Upper lobe of left lung (tissue), 4 donors: ENCODE measurements around the gene RABEP1.

Source experiments
- CTCF ChIP-seq, 6 experiments: fragments of 450-650 bp in 4 of 6; fragments of 200-600 bp in 2 of 6; sonication (generic) in 2 of 6; IDR thresholded peaks; one replicate each; pipeline ENCODE4 v1.5.1; 2016 to 2019; ENCODE audit warnings: antibody characterized with exemption in 6 of 6
- EP300 ChIP-seq, 4 donors: sonication (generic); formaldehyde crosslinking; IDR thresholded peaks; one replicate each; pipeline ENCODE4 v1.5.1; 2017; ENCODE audit warnings: antibody characterized with exemption in 4 of 4, control low read depth in 2 of 4
- POLR2AphosphoS5 ChIP-seq, 2 donors: sonication (generic); formaldehyde crosslinking; IDR thresholded peaks; one replicate each; pipeline ENCODE4 v1.5.1; 2017; ENCODE audit warnings: antibody characterized with exemption in 2 of 2

GRCh38 chr17:5254414-5254813 lies 27.7 kb upstream of the RABEP1 start:
- TF ChIP-seq CTCF (IDR thresholded peaks at IDR 0.05) (no peak), EP300 (IDR thresholded peaks at IDR 0.05) (no peak), POLR2AphosphoS5 (IDR thresholded peaks at IDR 0.05) (no peak)
